Breast epithelium (tissue), 3 donors: ENCODE measurements around the gene ENAH.

Experiments
- CTCF ChIP-seq, 3 donors: fragments of 450-650 bp; IDR thresholded peaks; one replicate each; pipeline ENCODE4 v1.5.1; 2016 to 2017; ENCODE audit warnings: antibody characterized with exemption in 3 of 3, mild to moderate bottlenecking in 3 of 3, moderate library complexity in 3 of 3
- POLR2AphosphoS5 ChIP-seq, 3 donors: sonication (generic); formaldehyde crosslinking; IDR thresholded peaks; one replicate each; pipeline ENCODE4 v1.6.1; 2017; ENCODE audit warnings: antibody characterized with exemption in 3 of 3

GRCh38 chr1:225678545-225678944 lies 25.6 kb upstream of the ENAH start:
- TF ChIP-seq POLR2AphosphoS5 (IDR thresholded peaks at IDR 0.05) (no peak), CTCF (IDR thresholded peaks at IDR 0.05) (no peak)
